Measurements from ENCODE around the gene PECR. TPM values are rescaled to one million over a fixed set of nuclear protein-coding genes. Genes with fewer than 3 reads are reported as not detected.

Gene PECR
- total RNA-seq, 1 experiment from 2014 or later: 15.3 TPM

GRCh38 chr2:216112926-216113325 is 31.3 kb upstream of the PECR start:
- Mint-ChIP-seq H3K36me3 (ENCODE audit: insufficient read depth in 1 of 3, low read depth in 3 of 3) (peaks cover 56 to 81% (median 74%) of the 10 kb centered on the region in 3 experiments), H3K9me3 (peaks cover 0 to 3% of the 10 kb centered on the region in 2 experiments; a peak in 2 of 5 replicates), H3K27me3 (ENCODE audit: low read depth) (no peaks in the 10 kb centered on the region), H3K4me1 (peaks cover 54 to 69% of the 10 kb centered on the region in 2 experiments), H3K4me3 (no peak overlapping the region), H3K27ac (peak overlapping the region in 1 of 3 experiments; percentile 55; a peak in 3 of 7 replicates)
- H4K5ac ChIP-seq (ENCODE audit: insufficient read length, low read depth, low read length): no peak overlapping the region
- H3T11ph ChIP-seq (ENCODE audit: low read length): no peak overlapping the region
- no peak overlapping the region for H2BK20ac ChIP-seq (ENCODE audit: low read depth, low read length, poor library complexity, severe bottlenecking)
- no peaks in the 10 kb centered on the region for H4K20me1 ChIP-seq (ENCODE audit: control insufficient read depth, insufficient read depth, insufficient read length)
- no peak overlapping the region for H3K27ac ChIP-seq (ENCODE audit: insufficient read length, low read depth, low read length)
- H4K91ac ChIP-seq (ENCODE audit: insufficient read length, low read depth, low read length): no peak overlapping the region
- H3K4me2 ChIP-seq (ENCODE audit: insufficient read depth, insufficient read length, low read length): no peak overlapping the region
- no peak overlapping the region for H3K56ac ChIP-seq (ENCODE audit: insufficient read length, low read depth, low read length)
- H2BK5ac ChIP-seq (ENCODE audit: insufficient read length, low read length): no peak overlapping the region
- H2BK12ac ChIP-seq (ENCODE audit: insufficient read length, low read depth, low read length): no peak overlapping the region
- no peak overlapping the region for H4K8ac ChIP-seq (replicated peaks; ENCODE audit: insufficient read length, low read depth, low read length)
- H3K9ac ChIP-seq (ENCODE audit: extremely low read depth, insufficient read length, low read length): no peak overlapping the region
- no peak overlapping the region for H3K4ac ChIP-seq (ENCODE audit: low read depth, low read length)
- no peaks in the 10 kb centered on the region for H3K27me3 ChIP-seq (ENCODE audit: insufficient read depth, low read length)
- DNase-seq: no peak
- no peak overlapping the region for H2BK15ac ChIP-seq (ENCODE audit: low read depth, low read length)
- H3K79me1 ChIP-seq (ENCODE audit: insufficient read depth, low read depth, low read length, poor library complexity, severe bottlenecking): peaks cover 5% of the 10 kb centered on the region
- peaks cover 8% of the 10 kb centered on the region for H3K23me2 ChIP-seq (ENCODE audit: insufficient read length, low read depth, low read length, poor library complexity, severe bottlenecking)
- no peak for TF ChIP-seq CTCF (conservative IDR thresholded peaks at IDR 0.05)
- H3K79me2 ChIP-seq (ENCODE audit: insufficient read depth, low read length): peaks cover 29% of the 10 kb centered on the region; the same call in 1 of the 2 replicates
- H3K23ac ChIP-seq (ENCODE audit: insufficient read length, low read depth, low read length): no peak overlapping the region
- no peak overlapping the region for H2AK5ac ChIP-seq (ENCODE audit: insufficient read length, low read length)
- H3K18ac ChIP-seq (ENCODE audit: insufficient read length, low read depth, low read length): no peak overlapping the region
- WGBS (ENCODE audit: extremely low coverage, insufficient read length, low lambda C conversion rate): no CpG with 5 or more reads among the region's 4 CpGs
- H3K14ac ChIP-seq (ENCODE audit: insufficient read depth, low read length): no peak overlapping the region
- no peaks in the 10 kb centered on the region for H3K9me3 ChIP-seq (ENCODE audit: control insufficient read depth, low read depth, low read length)
- no peak overlapping the region for H2AFZ ChIP-seq (ENCODE audit: low read length)
- H3K4me1 ChIP-seq (ENCODE audit: insufficient read depth, low read length): peaks cover 2% of the 10 kb centered on the region; the same call in 1 of the 2 replicates
- H2BK120ac ChIP-seq (ENCODE audit: low read depth, low read length, poor library complexity, severe bottlenecking): no peak overlapping the region

All from H9 (cell line).